PC-9 (cell line): Measurements from ENCODE around the gene CDK5. TPM values are rescaled to one million over a fixed set of nuclear protein-coding genes. Genes with fewer than 3 reads are reported as not detected.

Experiments
- BruUV-seq: library from RNA; stranded (reverse); fragments of 400-500 nt; replicated peaks from 2 replicates; lab custom pipeline; 2021; lab: Mats Ljungman, UMichigan
- CTCF ChIA-PET: fragments of 300-600 bp; sonication (Branson Sonifier 250); formaldehyde crosslinking; loops from one replicate; lab custom pipeline; 2022; ENCODE audit warnings: antibody characterized with exemption; lab: Charles Lee
- POLR2A ChIA-PET: fragments of 300-600 bp; sonication (Branson Sonifier 250); formaldehyde crosslinking; loops from one replicate; lab custom pipeline; 2022; ENCODE audit warnings: antibody characterized with exemption; ENCODE audit not compliant: unreplicated experiment; lab: Charles Lee
- DNase-seq, 2 experiments: peaks; one replicate each; pipeline versions ENCODE4 v3.0.0 to v3.0.0-alpha.2; 2015 to 2022; ENCODE audit warnings: mixed read lengths in 1 of 2
- H2AFZ ChIP-seq: fragments of 200-600 bp; sonication (generic); 2 replicates; pipeline ENCODE4 v1.8.1; 2017; ENCODE audit warnings: antibody characterized with exemption
- H3F3A ChIP-seq: fragments of 200-600 bp; sonication (generic); 2 replicates; pipeline ENCODE4 v1.8.1; 2017; ENCODE audit warnings: antibody characterized with exemption, mild to moderate bottlenecking, low read depth; ENCODE audit not compliant: insufficient read depth
- H3K27ac ChIP-seq: fragments of 200-600 bp; sonication (generic); 2 replicates; pipeline ENCODE4 v1.6.1; 2016; ENCODE audit warnings: mixed run types
- H3K27me3 ChIP-seq: fragments of 200-600 bp; sonication (generic); 2 replicates; pipeline ENCODE4 v1.6.1; 2016; ENCODE audit warnings: low read depth, mixed run types; ENCODE audit not compliant: insufficient read depth
- H3K36me3 ChIP-seq: fragments of 200-600 bp; sonication (generic); 2 replicates; pipeline ENCODE4 v1.6.1; 2016; ENCODE audit warnings: low read depth, mixed run types
- H3K4me1 ChIP-seq: fragments of 200-600 bp; sonication (generic); replicated peaks from 2 replicates; pipeline ENCODE4 v1.6.1; 2016; ENCODE audit warnings: mixed run types; ENCODE audit not compliant: insufficient read depth
- H3K4me2 ChIP-seq: fragments of 200-600 bp; sonication (generic); 2 replicates; pipeline ENCODE4 v1.6.1; 2017; ENCODE audit warnings: mixed run types
- H3K4me3 ChIP-seq: fragments of 200-600 bp; sonication (generic); 2 replicates; pipeline ENCODE4 v1.6.1; 2016; ENCODE audit warnings: mixed run types
- H3K79me2 ChIP-seq: fragments of 200-600 bp; sonication (generic); 2 replicates; pipeline ENCODE4 v1.6.1; 2017; ENCODE audit warnings: low read depth, mixed run types
- H3K9me2 ChIP-seq: fragments of 200-600 bp; sonication (generic); 2 replicates; pipeline ENCODE4 v1.8.1; 2017; ENCODE audit warnings: mild to moderate bottlenecking; ENCODE audit not compliant: insufficient read depth
- H3K9me3 ChIP-seq: fragments of 200-600 bp; sonication (generic); 2 replicates; pipeline ENCODE4 v1.8.1; 2016; ENCODE audit warnings: low read depth; ENCODE audit not compliant: insufficient read depth
- H4K20me1 ChIP-seq: fragments of 200-600 bp; sonication (generic); 2 replicates; pipeline ENCODE4 v1.8.1; 2017; ENCODE audit not compliant: insufficient read depth
- CTCF ChIP-seq: fragments of 200-600 bp; sonication (generic); conservative IDR thresholded peaks from 2 replicates; pipeline ENCODE4 v1.6.1; 2017; ENCODE audit warnings: mixed run types, antibody characterized with exemption, mild to moderate bottlenecking, moderate library complexity
- EZH2 ChIP-seq: fragments of 200-600 bp; sonication (generic); IDR thresholded peaks from 2 replicates; pipeline ENCODE4 v1.8.0; 2017; ENCODE audit warnings: antibody characterized with exemption, low read depth
- intact Hi-C: fragments of 100-400 bp; cut with micrococcal nuclease; formaldehyde crosslinking; loops from one replicate; pipeline ENCODE4 v1.10.0; 2022; ENCODE audit not compliant: unreplicated experiment
- total RNA-seq: library from RNA; stranded (reverse); gene quantifications from 2 replicates; pipeline ENCODE4 v1.2.3, GENCODE V29; 2021

The CDK5 gene
- total RNA-seq, 1 experiment from 2014 or later: 45.7 TPM

- ChIA-PET CTCF (interaction anchor here (1.0 kb wide), 1 partner anchor 16 kb away, joined by 7 read pairs; the partner anchor contains the start of gene ATG9B), POLR2A (no interaction called here)
- no peaks in the 10 kb centered on the region for H3K36me3 ChIP-seq
- H3K27me3 ChIP-seq: no peaks in the 10 kb centered on the region
- H3K27ac ChIP-seq: no peak overlapping the region
- H2AFZ ChIP-seq: no peak overlapping the region
- no peak for TF ChIP-seq EZH2
- peak; percentile 69 for TF ChIP-seq CTCF
- H3K4me2 ChIP-seq: no peak overlapping the region
- no TSS peak for BruUV-seq
- no peaks in the 10 kb centered on the region for H3K79me2 ChIP-seq
- H3K9me3 ChIP-seq: no peaks in the 10 kb centered on the region
- peaks cover 33% of the 10 kb centered on the region for H3K4me1 ChIP-seq
- peak in 1 of 2 experiments; percentile 26 for DNase-seq
- intact Hi-C loops: no loop called here
- no peak overlapping the region for H3K4me3 ChIP-seq
- H3K9me2 ChIP-seq: no peaks in the 10 kb centered on the region
- no peaks in the 10 kb centered on the region for H4K20me1 ChIP-seq
- H3F3A ChIP-seq: peaks cover 11% of the 10 kb centered on the region
Measured at GRCh38 chr7:151008511-151009323, 49.0 kb downstream of the CDK5 start.

- Histone ChIP-seq H3F3A (peaks cover 17% of the 10 kb centered on the region), H4K20me1 (no peaks in the 10 kb centered on the region), H3K4me2 (no peak overlapping the region), H3K9me2 (no peaks in the 10 kb centered on the region), H3K27me3 (no peaks in the 10 kb centered on the region), H3K27ac (no peak overlapping the region), H2AFZ (no peak overlapping the region), H3K4me1 (peaks cover 39% of the 10 kb centered on the region), H3K36me3 (no peaks in the 10 kb centered on the region), H3K79me2 (no peaks in the 10 kb centered on the region), H3K4me3 (no peak overlapping the region), H3K9me3 (no peaks in the 10 kb centered on the region)
- TF ChIP-seq CTCF (no peak), EZH2 (no peak)
- no TSS peak for BruUV-seq
- peak in 1 of 2 experiments; percentile 24 for DNase-seq
- intact Hi-C loops: no loop called here
- ChIA-PET POLR2A (interaction anchor here (0.6 kb wide), 1 partner anchor 14 kb away, joined by 4 read pairs; no protein-coding TSS in a partner anchor), CTCF (interaction anchor here (0.6 kb wide), 1 partner anchor 111 kb away, joined by 3 read pairs; no protein-coding TSS in a partner anchor)
Measured at GRCh38 chr7:151008143-151008510, 49.6 kb downstream of the CDK5 start.

- Histone ChIP-seq H3K4me3 (no peak overlapping the region), H3K9me3 (no peaks in the 10 kb centered on the region), H3K36me3 (no peaks in the 10 kb centered on the region), H3K27me3 (no peaks in the 10 kb centered on the region), H3K4me1 (peaks cover 40% of the 10 kb centered on the region), H3K79me2 (no peaks in the 10 kb centered on the region), H3K4me2 (no peak overlapping the region), H4K20me1 (no peaks in the 10 kb centered on the region), H3K9me2 (no peaks in the 10 kb centered on the region), H3F3A (peaks cover 20% of the 10 kb centered on the region), H3K27ac (no peak overlapping the region), H2AFZ (no peak overlapping the region)
- ChIA-PET POLR2A (interaction anchor here (0.6 kb wide), 1 partner anchor 14 kb away, joined by 4 read pairs; no protein-coding TSS in a partner anchor), CTCF (interaction anchor here (0.6 kb wide), 1 partner anchor 111 kb away, joined by 3 read pairs; no protein-coding TSS in a partner anchor)
- TF ChIP-seq EZH2: no peak
- no peak for TF ChIP-seq CTCF
- intact Hi-C loops: no loop called here
- DNase-seq: peak; percentile 45 to 65
- no TSS peak for BruUV-seq
Measured at GRCh38 chr7:151007469-151007898, 50.2 kb downstream of the CDK5 start.
